ENCODE measurements around the gene N4BP2L1.

DNA sequence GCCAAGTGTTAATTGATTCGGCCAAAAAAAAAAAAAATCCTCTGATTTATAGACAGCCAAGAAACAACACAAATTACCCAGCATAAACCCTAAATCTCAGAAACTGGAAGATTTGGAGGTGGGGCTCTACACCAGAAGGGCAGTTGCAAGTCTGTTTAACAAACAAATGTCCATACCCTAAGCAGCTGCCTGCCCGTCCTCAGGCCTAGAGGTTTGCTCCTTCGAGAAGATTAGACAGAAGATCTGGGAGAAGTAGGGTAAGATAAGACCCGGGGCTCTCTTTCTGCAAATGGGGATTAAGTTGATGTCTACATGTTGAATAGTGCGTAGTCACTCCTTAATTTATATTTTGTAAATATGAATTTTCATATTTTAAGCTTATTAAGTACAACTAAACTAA, 3.4 kb upstream of the N4BP2L1 start:
- TF ChIP-seq EZH2 (IDR thresholded peaks at IDR 0.05) (no peak), EZH2phosphoT487 (IDR thresholded peaks at IDR 0.05) (no peak)

Data from neural progenitor cell (in vitro differentiated cells).